ENCODE data around the gene ZNF619. TPM values are rescaled to one million over a fixed set of nuclear protein-coding genes. Genes with fewer than 3 reads are reported as not detected.

The ZNF619 gene
- total and polyA plus RNA-seq, 8 donors, result 0.76 to 7.1 (median 3.6) TPM

GRCh38 chr3:40528426-40528825, 51.5 kb downstream of the ZNF619 start:
- intact Hi-C loops (cut with DNase I), result no loop called here
- no peak overlapping the region for H3K4me3 ChIP-seq
- H3K9me3 ChIP-seq, result no peaks in the 10 kb centered on the region
- H3K27ac ChIP-seq, result no peak overlapping the region
- WGBS, 2 donors, result 96% methylated on average over 3 of the region's 3 CpGs
- no peak for FAIRE-seq
- H3K27me3 ChIP-seq, result no peaks in the 10 kb centered on the region
- no peak for ATAC-seq
- DNase-seq, result no peak
- TF ChIP-seq CTCF (IDR thresholded peaks at IDR 0.05), result no peak
- H3K4me1 ChIP-seq, result peaks cover 0 to 6% (median 5%) of the 10 kb centered on the region in 3 donors
- peaks cover 0 to 37% (median 10%) of the 10 kb centered on the region in 3 donors for H3K36me3 ChIP-seq

- TF ChIP-seq CTCF (IDR thresholded peaks at IDR 0.05), result no peak
- no peaks in the 10 kb centered on the region for H3K4me1 ChIP-seq
- peaks cover 0 to 50% (median 10%) of the 10 kb centered on the region in 3 donors for H3K36me3 ChIP-seq
- intact Hi-C loops (cut with DNase I), result no loop called here
- FAIRE-seq (no peak), ATAC-seq (no peak), DNase-seq (no peak)
- H3K9me3 ChIP-seq, result no peaks in the 10 kb centered on the region
- no peak overlapping the region for H3K27ac ChIP-seq
- no peaks in the 10 kb centered on the region for H3K27me3 ChIP-seq
- WGBS, 2 donors, result 98% methylated on average over 5 of the region's 5 CpGs
- no peak overlapping the region for H3K4me3 ChIP-seq
Measured at GRCh38 chr3:40532252-40532651, 55.3 kb downstream of the ZNF619 start.

GRCh38 chr3:40534283-40534682, 57.4 kb downstream of the ZNF619 start:
- TF ChIP-seq CTCF (IDR thresholded peaks at IDR 0.05), result no peak
- intact Hi-C loops (cut with DNase I), result no loop called here
- no peak for DNase-seq
- no peak for ATAC-seq
- no peak overlapping the region for H3K27ac ChIP-seq
- H3K4me3 ChIP-seq, result no peak overlapping the region
- H3K36me3 ChIP-seq, result peaks cover 0 to 46% (median 5%) of the 10 kb centered on the region in 3 donors
- FAIRE-seq, result no peak
- H3K9me3 ChIP-seq, result no peaks in the 10 kb centered on the region
- H3K27me3 ChIP-seq, result no peaks in the 10 kb centered on the region
- H3K4me1 ChIP-seq, result no peaks in the 10 kb centered on the region

Other genes starting within 250 kb of the ZNF619 start
- 10 to 100 TPM; 18.2 to 26.1 (median 20.5) TPM for gene EIF1B, start 167.4 kb upstream of the ZNF619 start, total RNA-seq
- 10 to 100 TPM; 19.4 to 64.3 TPM for gene EIF1B, start 167.4 kb upstream of the ZNF619 start, polyA plus RNA-seq
- gene ENTPD3, start 89.9 kb upstream of the ZNF619 start, total RNA-seq, result 10 to 100 TPM in 5 of 6 donors, 1 to 10 TPM in 1; 7.0 to 21.1 (median 11.9) TPM
- gene ENTPD3, start 89.9 kb upstream of the ZNF619 start, polyA plus RNA-seq, result 10 to 100 TPM in 1 of 2 donors, 1 to 10 TPM in 1; 7.8 to 27.8 TPM
- gene RPL14, start 19.8 kb upstream of the ZNF619 start, total RNA-seq, result 1,000 to 10,000 TPM; 1,118 to 1,907 (median 1,508) TPM
- 1,000 to 10,000 TPM in 1 of 2 donors, 100 to 1,000 TPM in 1; 810 to 1,638 TPM for gene RPL14, start 19.8 kb upstream of the ZNF619 start, polyA plus RNA-seq
- gene ZNF620, start 28.9 kb downstream of the ZNF619 start, total RNA-seq, result 1 to 10 TPM; 1.9 to 5.0 (median 3.2) TPM
- 1 to 10 TPM; 2.5 to 3.1 TPM for gene ZNF620, start 28.9 kb downstream of the ZNF619 start, polyA plus RNA-seq
- gene ZNF621, start 47.8 kb downstream of the ZNF619 start, total RNA-seq, result 10 to 100 TPM in 1 of 6 donors, 1 to 10 TPM in 5; 5.4 to 12.6 (median 8.6) TPM
- gene ZNF621, start 47.8 kb downstream of the ZNF619 start, polyA plus RNA-seq, result 10 to 100 TPM; 10.7 to 14.2 TPM

All from pancreas (tissue), 10 donors.